ENCODE results near the gene ACTG1. TPM values are rescaled to one million over a fixed set of nuclear protein-coding genes. Genes with fewer than 3 reads are reported as not detected.

Gene ACTG1
- total and polyA plus RNA-seq, 2 experiments from 2014 or later = 1,036 to 2,883 TPM

DNA sequence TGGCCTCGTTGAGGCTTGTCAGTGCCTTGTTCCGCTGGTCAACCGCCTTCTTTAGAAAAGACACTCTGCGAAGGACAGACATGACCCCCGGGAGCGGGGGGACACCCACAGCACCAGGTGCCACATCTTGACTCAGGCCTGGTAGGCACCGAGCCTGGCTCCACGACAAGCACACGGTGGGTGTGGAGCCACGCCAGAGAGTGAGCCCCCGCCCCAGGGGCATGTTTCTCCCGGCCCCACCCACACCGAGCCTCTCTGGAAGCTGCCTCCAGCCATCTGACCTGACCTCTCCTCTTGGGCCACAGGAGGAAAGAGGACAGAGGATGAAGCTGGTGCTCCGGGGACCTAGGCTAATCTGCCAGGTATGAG is 35.0 kb upstream of the ACTG1 start:
- TF ChIP-seq CTCF (IDR thresholded peaks at IDR 0.05; ENCODE audit: low read depth, low read length) = no peak
- no peaks in the 10 kb centered on the region for H3K27me3 ChIP-seq
- H3K4me1 ChIP-seq (ENCODE audit: low read depth) = peaks cover 4% of the 10 kb centered on the region
- no peaks in the 10 kb centered on the region for H3K9me3 ChIP-seq (ENCODE audit: low read depth)
- no peak for DNase-seq (ENCODE audit: low read depth in 1 of 2, low spot score in 1 of 2)
- H3K4me3 ChIP-seq = no peak overlapping the region
- H3K27ac ChIP-seq = no peak overlapping the region
- H3K36me3 ChIP-seq = peaks cover 21% of the 10 kb centered on the region

DNA sequence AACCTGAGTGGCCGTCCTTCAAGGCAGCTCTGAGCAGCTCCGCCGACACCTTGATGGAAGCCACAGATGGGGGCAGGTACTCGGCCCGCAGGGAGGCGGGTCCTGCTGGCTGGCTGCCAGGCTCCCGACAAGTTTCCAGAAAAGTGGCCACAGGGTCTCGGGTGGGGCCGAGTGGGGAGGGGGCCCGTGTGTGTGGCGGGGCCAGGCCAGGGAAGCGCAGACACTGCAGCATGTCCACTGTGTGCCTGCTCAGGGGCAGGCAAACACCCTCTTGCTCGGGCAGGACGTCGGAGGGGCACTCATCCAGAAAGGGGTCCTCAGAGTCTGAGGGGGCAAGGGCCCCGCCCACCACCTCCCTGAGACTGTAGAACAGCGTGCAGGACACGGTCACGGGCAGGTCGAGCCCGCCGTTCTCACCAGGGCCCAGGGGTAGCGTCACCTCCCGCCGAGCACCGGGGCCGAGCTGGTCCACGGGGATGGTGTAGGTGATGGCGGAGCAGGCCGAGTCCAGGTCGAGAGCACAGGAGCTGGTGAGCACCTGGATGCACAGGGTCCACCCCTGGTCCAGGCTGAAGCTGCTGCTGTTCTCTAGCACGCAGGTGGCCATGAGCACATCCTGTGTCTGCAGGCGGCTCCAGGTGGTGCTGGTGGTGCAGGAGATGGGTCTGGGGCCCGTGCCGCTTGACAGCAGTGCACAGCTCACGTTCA is 34.5 kb upstream of the ACTG1 start:
- H3K4me1 ChIP-seq (ENCODE audit: low read depth) = peaks cover 4% of the 10 kb centered on the region
- no peak for TF ChIP-seq CTCF (IDR thresholded peaks at IDR 0.05; ENCODE audit: low read depth, low read length)
- H3K4me3 ChIP-seq = no peak overlapping the region
- no peaks in the 10 kb centered on the region for H3K9me3 ChIP-seq (ENCODE audit: low read depth)
- no peak overlapping the region for H3K27ac ChIP-seq
- no peaks in the 10 kb centered on the region for H3K27me3 ChIP-seq
- peaks cover 21% of the 10 kb centered on the region for H3K36me3 ChIP-seq
- DNase-seq (ENCODE audit: low read depth in 1 of 2, low spot score in 1 of 2) = no peak

- DNase-seq (ENCODE audit: low read depth in 1 of 2, low spot score in 1 of 2) = no peak
- TF ChIP-seq CTCF (IDR thresholded peaks at IDR 0.05; ENCODE audit: low read depth, low read length) = no peak
- peaks cover 25% of the 10 kb centered on the region for H3K36me3 ChIP-seq
- H3K9me3 ChIP-seq (ENCODE audit: low read depth) = no peaks in the 10 kb centered on the region
- H3K27ac ChIP-seq = no peak overlapping the region
- no peak overlapping the region for H3K4me3 ChIP-seq
- H3K4me1 ChIP-seq (ENCODE audit: low read depth) = no peaks in the 10 kb centered on the region
- no peaks in the 10 kb centered on the region for H3K27me3 ChIP-seq
Measured at GRCh38 chr17:81545160-81545949, 32.8 kb upstream of the ACTG1 start.

GRCh38 chr17:81544281-81544974 is 31.8 kb upstream of the ACTG1 start:
- Histone ChIP-seq H3K9me3 (ENCODE audit: low read depth) (no peaks in the 10 kb centered on the region), H3K27me3 (no peaks in the 10 kb centered on the region), H3K36me3 (peaks cover 21% of the 10 kb centered on the region), H3K4me3 (no peak overlapping the region), H3K27ac (no peak overlapping the region), H3K4me1 (ENCODE audit: low read depth) (no peaks in the 10 kb centered on the region)
- TF ChIP-seq CTCF (IDR thresholded peaks at IDR 0.05; ENCODE audit: low read depth, low read length) = no peak
- DNase-seq (ENCODE audit: low read depth in 1 of 2, low spot score in 1 of 2) = no peak

- no peaks in the 10 kb centered on the region for H3K4me1 ChIP-seq (ENCODE audit: low read depth)
- no peak overlapping the region for H3K4me3 ChIP-seq
- no peaks in the 10 kb centered on the region for H3K27me3 ChIP-seq
- H3K27ac ChIP-seq = no peak overlapping the region
- no peaks in the 10 kb centered on the region for H3K9me3 ChIP-seq (ENCODE audit: low read depth)
- TF ChIP-seq CTCF (IDR thresholded peaks at IDR 0.05; ENCODE audit: low read depth, low read length) = no peak
- peaks cover 21% of the 10 kb centered on the region for H3K36me3 ChIP-seq
- no peak for DNase-seq (ENCODE audit: low read depth in 1 of 2, low spot score in 1 of 2)
Measured at GRCh38 chr17:81543756-81544155, 31.2 kb upstream of the ACTG1 start.
